Hepatocyte (in vitro differentiated cells): Measurements from ENCODE around the gene LDLRAD3. TPM values are rescaled to one million over a fixed set of nuclear protein-coding genes. Genes with fewer than 3 reads are reported as not detected.

Experiments
- DNase-seq: peaks from one replicate; pipeline ENCODE4 v3.0.0-alpha.2; 2016; ENCODE audit warnings: low spot score
- H2AFZ ChIP-seq: fragments of 200-600 bp; sonication (generic); 2 replicates; pipeline ENCODE4 v1.6.0; 2016; ENCODE audit warnings: antibody characterized with exemption, mild to moderate bottlenecking
- H3K27ac ChIP-seq: fragments of 200-600 bp; sonication (generic); 2 replicates; pipeline ENCODE4 v1.5.1; 2016; ENCODE audit warnings: mild to moderate bottlenecking
- H3K27me3 ChIP-seq: fragments of 200-600 bp; sonication (generic); 2 replicates; pipeline ENCODE4 v1.6.1; 2016
- H3K36me3 ChIP-seq: fragments of 200-600 bp; sonication (generic); replicated peaks from 2 replicates; pipeline ENCODE4 v1.5.1; 2016; ENCODE audit warnings: low read depth; ENCODE audit not compliant: insufficient read depth
- H3K4me1 ChIP-seq: fragments of 200-600 bp; sonication (generic); 2 replicates; pipeline ENCODE4 v1.5.1; 2016; ENCODE audit warnings: mild to moderate bottlenecking, moderate library complexity; ENCODE audit not compliant: insufficient read depth
- H3K4me2 ChIP-seq: fragments of 200-600 bp; sonication (generic); 2 replicates; pipeline ENCODE4 v1.6.0; 2016
- H3K4me3 ChIP-seq: fragments of 200-600 bp; sonication (generic); 2 replicates; pipeline ENCODE4 v1.5.1; 2016; ENCODE audit warnings: mild to moderate bottlenecking
- H3K79me2 ChIP-seq: fragments of 200-600 bp; sonication (generic); 2 replicates; pipeline ENCODE4 v1.6.0; 2017; ENCODE audit warnings: mild to moderate bottlenecking
- H3K9me2 ChIP-seq: fragments of 200-600 bp; sonication (generic); replicated peaks from 2 replicates; pipeline ENCODE4 v1.6.0; 2017; ENCODE audit warnings: mild to moderate bottlenecking; ENCODE audit not compliant: insufficient read depth
- H3K9me3 ChIP-seq: fragments of 200-600 bp; sonication (generic); 2 replicates; pipeline ENCODE4 v1.5.1; 2016; ENCODE audit warnings: low read depth, mild to moderate bottlenecking
- H4K20me1 ChIP-seq: fragments of 200-600 bp; sonication (generic); 2 replicates; pipeline ENCODE4 v1.6.0; 2016; ENCODE audit warnings: mild to moderate bottlenecking; ENCODE audit not compliant: insufficient read depth, poor library complexity, severe bottlenecking
- CTCF ChIP-seq: fragments of 200-600 bp; sonication (generic); IDR thresholded peaks from 2 replicates; pipeline ENCODE4 v1.5.1; 2016; ENCODE audit warnings: antibody characterized with exemption, mild to moderate bottlenecking; ENCODE audit not compliant: poor library complexity
- EZH2 ChIP-seq: fragments of 200-600 bp; sonication (generic); IDR thresholded peaks from 2 replicates; pipeline ENCODE4 v1.6.1; 2016; ENCODE audit warnings: antibody characterized with exemption, mild to moderate bottlenecking, borderline replicate concordance
- EZH2phosphoT487 ChIP-seq: fragments of 200-600 bp; sonication (generic); IDR thresholded peaks from one replicate; pipeline ENCODE4 v1.6.1; 2018; ENCODE audit warnings: antibody characterized with exemption, mild to moderate bottlenecking, low read depth, moderate library complexity; ENCODE audit not compliant: unreplicated experiment, severe bottlenecking
- WGBS: methylation state at CpG from one replicate; pipeline ENCODE4 v1.1.6; 2016; ENCODE audit warnings: low lambda C conversion rate; ENCODE audit errors: missing lambda C conversion rate; 5-methylcytosine and 5-hydroxymethylcytosine counted together
- polyA plus RNA-seq: library from polyadenylated mRNA; unstranded; fragments of >200 nt; fragmentation: Nextera tagmentation; extraction: Ambion mirVana; gene quantifications from 2 replicates; pipeline ENCODE4 v1.2.1, GENCODE V29; 2016
- total RNA-seq: library from RNA; depleted of rRNA; stranded (reverse); fragments of >200 nt; gene quantifications from 2 replicates; pipeline ENCODE4 v1.2.3, GENCODE V29; 2014

LDLRAD3 gene
- total and polyA plus RNA-seq, 2 experiments from 2014 or later, result 12.2 TPM

- no peaks in the 10 kb centered on the region for H4K20me1 ChIP-seq
- H3K27me3 ChIP-seq, result peaks cover 3% of the 10 kb centered on the region
- WGBS, result 39% methylated on average over 12 of the region's 12 CpGs
- H3K9me3 ChIP-seq, result no peaks in the 10 kb centered on the region
- H2AFZ ChIP-seq, result no peak overlapping the region
- TF ChIP-seq EZH2, result no peak
- TF ChIP-seq EZH2phosphoT487, result no peak
- peak; percentile 67 for TF ChIP-seq CTCF
- H3K4me2 ChIP-seq, result no peak overlapping the region
- no peaks in the 10 kb centered on the region for H3K79me2 ChIP-seq
- H3K36me3 ChIP-seq, result no peaks in the 10 kb centered on the region
- no peaks in the 10 kb centered on the region for H3K4me1 ChIP-seq
- H3K4me3 ChIP-seq, result no peak overlapping the region
- peak; percentile 80 for DNase-seq
- no peak overlapping the region for H3K27ac ChIP-seq
- no peaks in the 10 kb centered on the region for H3K9me2 ChIP-seq
These were observed 315.0 kb downstream of the LDLRAD3 start for GRCh38 chr11:36258730-36259360.

- Histone ChIP-seq H3K36me3 (no peaks in the 10 kb centered on the region), H3K9me3 (no peaks in the 10 kb centered on the region), H3K9me2 (no peaks in the 10 kb centered on the region), H3K79me2 (no peaks in the 10 kb centered on the region), H4K20me1 (no peaks in the 10 kb centered on the region), H3K4me2 (no peak overlapping the region), H3K27me3 (peaks cover 3% of the 10 kb centered on the region), H3K4me1 (no peaks in the 10 kb centered on the region), H2AFZ (no peak overlapping the region), H3K27ac (no peak overlapping the region), H3K4me3 (no peak overlapping the region)
- no peak for DNase-seq
- 76% methylated on average over 4 of the region's 4 CpGs for WGBS
- no peak for TF ChIP-seq EZH2
- no peak for TF ChIP-seq EZH2phosphoT487
- no peak for TF ChIP-seq CTCF
These were observed 317.2 kb downstream of the LDLRAD3 start for GRCh38 chr11:36261094-36261493.

DNA sequence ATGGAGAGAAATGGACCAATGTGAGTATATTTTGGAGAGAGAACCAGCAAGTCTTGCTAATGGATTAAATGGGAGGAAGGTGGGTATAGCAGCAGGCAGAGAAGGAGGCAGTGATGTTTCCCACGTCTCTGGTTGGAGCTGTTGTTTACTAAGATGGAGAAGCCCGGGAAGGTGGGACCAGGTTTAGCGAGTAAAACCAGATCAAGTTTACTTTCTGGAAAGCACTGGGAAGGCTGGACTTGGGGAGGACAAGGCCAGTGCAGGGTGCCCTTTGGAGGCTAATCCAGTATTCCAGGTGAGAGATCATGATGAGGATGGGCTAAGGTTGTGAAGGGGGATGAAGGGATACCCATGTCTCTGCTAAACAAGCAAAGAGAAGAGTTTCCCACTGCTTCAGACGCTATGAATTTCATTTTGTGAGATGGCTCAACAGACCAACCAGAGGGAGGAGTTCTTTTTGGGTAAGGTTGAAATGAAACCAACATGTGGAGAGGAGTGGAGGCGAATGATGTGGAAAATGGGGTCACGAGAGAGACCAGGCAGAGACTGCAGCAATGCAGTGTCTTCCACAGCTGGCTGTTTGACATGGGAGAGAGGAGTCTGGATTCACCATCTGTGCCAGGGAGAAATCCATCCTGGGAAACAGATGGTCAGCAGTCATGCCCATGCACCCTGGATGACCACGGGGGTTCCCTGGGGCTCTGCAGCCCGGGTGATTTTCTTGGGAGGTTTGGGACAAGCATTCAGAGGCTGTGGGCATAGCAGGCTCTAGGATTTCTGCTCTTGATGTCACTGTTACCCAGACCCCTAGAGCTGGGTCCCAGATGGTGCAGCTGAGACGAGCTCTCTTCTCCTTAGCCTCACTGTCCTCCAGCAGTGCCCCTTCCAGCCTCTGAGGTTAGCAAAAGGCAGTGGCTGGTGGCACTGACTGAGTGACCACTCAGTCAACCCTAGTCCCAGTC is 320.4 kb downstream of the LDLRAD3 start:
- Histone ChIP-seq H3K9me2 (no peaks in the 10 kb centered on the region), H3K4me3 (no peak overlapping the region), H3K9me3 (no peaks in the 10 kb centered on the region), H3K79me2 (no peaks in the 10 kb centered on the region), H3K4me2 (no peak overlapping the region), H4K20me1 (no peaks in the 10 kb centered on the region), H3K27ac (no peak overlapping the region), H3K4me1 (no peaks in the 10 kb centered on the region), H3K36me3 (no peaks in the 10 kb centered on the region), H2AFZ (no peak overlapping the region), H3K27me3 (peaks cover 3% of the 10 kb centered on the region)
- no peak for TF ChIP-seq CTCF
- no peak for TF ChIP-seq EZH2
- no peak for TF ChIP-seq EZH2phosphoT487
- DNase-seq, result no peak
- 70% methylated on average over 9 of the region's 9 CpGs for WGBS
